Astrocyte (in vitro differentiated cells and primary cell): ENCODE measurements around the gene LAMP1. TPM values are rescaled to one million over a fixed set of nuclear protein-coding genes. Genes with fewer than 3 reads are reported as not detected.

Experiments used
- DNase-seq: peaks from one replicate; pipeline ENCODE4 v3.0.0-alpha.2; 2010; ENCODE audit warnings: low read depth
- FAIRE-seq: peaks from 2 replicates; lab custom pipeline; 2011; peaks lifted over from hg19 to GRCh38; lab: Jason Lieb, UNC
- H2AFZ ChIP-seq: 2 replicates; pipeline ENCODE4 v1.6.0; 2012; ENCODE audit warnings: low read depth, low read length, inconsistent platforms
- H3K27ac ChIP-seq: 2 replicates; pipeline ENCODE4 v1.5.1; 2011; ENCODE audit warnings: low read depth, low read length, inconsistent platforms
- H3K27me3 ChIP-seq: 2 replicates; pipeline ENCODE4 v1.6.0; 2011; ENCODE audit warnings: low read length, inconsistent platforms; ENCODE audit not compliant: insufficient read depth
- H3K36me3 ChIP-seq: 2 replicates; pipeline ENCODE4 v1.5.1; 2011; ENCODE audit warnings: low read length, inconsistent platforms; ENCODE audit not compliant: insufficient read depth
- H3K4me1 ChIP-seq: 2 replicates; pipeline ENCODE4 v1.5.1; 2011; ENCODE audit warnings: low read length, inconsistent platforms; ENCODE audit not compliant: insufficient read depth
- H3K4me2 ChIP-seq: 2 replicates; pipeline ENCODE4 v1.6.0; 2012; ENCODE audit warnings: low read length, inconsistent platforms
- H3K4me3 ChIP-seq: 2 replicates; pipeline ENCODE4 v1.5.1; 2011; ENCODE audit warnings: low read depth, mild to moderate bottlenecking, low read length, inconsistent platforms; ENCODE audit not compliant: insufficient read depth
- H3K79me2 ChIP-seq: 2 replicates; pipeline ENCODE4 v1.6.0; 2012; ENCODE audit warnings: mild to moderate bottlenecking, low read length, inconsistent platforms; ENCODE audit not compliant: insufficient read depth
- H3K9ac ChIP-seq: 2 replicates; pipeline ENCODE4 v1.6.0; 2012; ENCODE audit warnings: mild to moderate bottlenecking, low read length, inconsistent platforms
- H3K9me3 ChIP-seq: 2 replicates; pipeline ENCODE4 v1.5.1; 2012; ENCODE audit warnings: low read depth, mild to moderate bottlenecking, low read length, inconsistent platforms; ENCODE audit not compliant: insufficient read depth
- H4K20me1 ChIP-seq: 2 replicates; pipeline ENCODE4 v1.6.0; 2012; ENCODE audit warnings: low read length, inconsistent platforms; ENCODE audit not compliant: insufficient read depth
- H3K27ac Mint-ChIP-seq: one replicate; pipeline ENCODE4 v1.8.0; 2021; ENCODE audit warnings: mild to moderate bottlenecking, mixed read lengths; ENCODE audit not compliant: unreplicated experiment
- H3K27me3 Mint-ChIP-seq: one replicate; pipeline ENCODE4 v1.8.0; 2021; ENCODE audit warnings: low read depth, mixed read lengths; ENCODE audit not compliant: unreplicated experiment
- H3K36me3 Mint-ChIP-seq: one replicate; pipeline ENCODE4 v1.8.0; 2021; ENCODE audit warnings: low read depth, mixed read lengths; ENCODE audit not compliant: unreplicated experiment
- H3K4me1 Mint-ChIP-seq: one replicate; pipeline ENCODE4 v1.8.0; 2021; ENCODE audit warnings: low read depth, mixed read lengths; ENCODE audit not compliant: unreplicated experiment
- H3K4me3 Mint-ChIP-seq: one replicate; pipeline ENCODE4 v1.8.0; 2021; ENCODE audit warnings: mild to moderate bottlenecking, moderate library complexity, mixed read lengths; ENCODE audit not compliant: unreplicated experiment
- H3K9me3 Mint-ChIP-seq: one replicate; pipeline ENCODE4 v1.8.0; 2021; ENCODE audit warnings: mild to moderate bottlenecking, mixed read lengths; ENCODE audit not compliant: unreplicated experiment
- CTCF ChIP-seq: IDR thresholded peaks from 2 replicates; pipeline ENCODE4 v1.5.1; 2011; ENCODE audit warnings: low read depth, mild to moderate bottlenecking, inconsistent platforms, low read length, moderate library complexity; ENCODE audit not compliant: insufficient read depth
- EZH2 ChIP-seq: IDR thresholded peaks from 2 replicates; pipeline ENCODE4 v1.6.1; 2012; ENCODE audit warnings: mild to moderate bottlenecking, low read length, inconsistent platforms; ENCODE audit not compliant: insufficient read depth
- total RNA-seq: library from RNA; stranded (reverse); gene quantifications from 2 replicates; pipeline ENCODE4 v1.2.1, GENCODE V29; 2021

The LAMP1 gene
- total RNA-seq, 1 donor from 2014 or later = 313 TPM

- Histone ChIP-seq H3K27me3 (no peaks in the 10 kb centered on the region), H3K9ac (no peak overlapping the region), H3K4me3 (no peak overlapping the region), H3K79me2 (no peaks in the 10 kb centered on the region), H3K4me1 (no peaks in the 10 kb centered on the region), H3K36me3 (no peaks in the 10 kb centered on the region), H3K27ac (no peak overlapping the region), H4K20me1 (no peaks in the 10 kb centered on the region), H2AFZ (no peak overlapping the region), H3K4me2 (no peak overlapping the region), H3K9me3 (peaks cover 3% of the 10 kb centered on the region)
- H3K27me3 Mint-ChIP-seq = peaks cover 21% of the 10 kb centered on the region
- no peaks in the 10 kb centered on the region for H3K36me3 Mint-ChIP-seq
- no peak overlapping the region for H3K27ac Mint-ChIP-seq
- FAIRE-seq (no peak), DNase-seq (no peak)
- no peak for TF ChIP-seq EZH2
- H3K4me1 Mint-ChIP-seq = peaks cover 2% of the 10 kb centered on the region
- no peak overlapping the region for H3K4me3 Mint-ChIP-seq
- no peaks in the 10 kb centered on the region for H3K9me3 Mint-ChIP-seq
Measured at GRCh38 chr13:113350938-113351335, 53.9 kb downstream of the LAMP1 start.

DNA sequence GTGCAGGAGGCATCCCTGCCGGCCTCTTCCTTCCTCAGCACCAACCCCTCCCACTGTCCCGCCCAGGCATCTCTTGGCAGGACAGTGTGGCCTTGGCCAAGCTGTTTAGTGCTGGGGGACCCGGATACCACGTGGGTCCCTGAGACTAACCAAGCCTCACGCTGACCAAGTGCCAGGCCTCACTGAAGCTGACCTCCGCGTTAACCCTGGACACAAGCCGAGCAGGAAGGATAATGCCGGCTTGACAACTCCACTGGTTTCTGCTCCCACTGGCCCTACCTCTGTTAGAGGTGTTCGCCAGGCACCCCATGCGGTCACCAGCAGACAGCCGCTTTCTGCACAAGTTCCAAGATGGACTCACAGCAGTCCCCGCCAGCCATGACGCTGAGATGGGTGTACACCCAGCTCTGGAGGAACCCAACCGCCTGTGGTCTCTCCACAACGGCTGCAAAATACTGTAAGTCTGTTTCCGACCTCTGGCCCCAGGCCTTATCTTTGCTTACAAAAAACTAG is 54.5 kb downstream of the LAMP1 start:
- no peak overlapping the region for H3K9ac ChIP-seq
- no peak for TF ChIP-seq CTCF
- no peak for TF ChIP-seq EZH2
- H3K27me3 ChIP-seq = no peaks in the 10 kb centered on the region
- no peak overlapping the region for H3K4me3 ChIP-seq
- no peak overlapping the region for H3K27ac Mint-ChIP-seq
- H2AFZ ChIP-seq = no peak overlapping the region
- H3K9me3 ChIP-seq = peaks cover 3% of the 10 kb centered on the region
- H3K36me3 ChIP-seq = no peaks in the 10 kb centered on the region
- FAIRE-seq (no peak), DNase-seq (no peak)
- peaks cover 21% of the 10 kb centered on the region for H3K27me3 Mint-ChIP-seq
- no peaks in the 10 kb centered on the region for H4K20me1 ChIP-seq
- H3K4me1 Mint-ChIP-seq = peaks cover 2% of the 10 kb centered on the region
- no peaks in the 10 kb centered on the region for H3K79me2 ChIP-seq
- no peak overlapping the region for H3K4me3 Mint-ChIP-seq
- no peaks in the 10 kb centered on the region for H3K4me1 ChIP-seq
- no peaks in the 10 kb centered on the region for H3K36me3 Mint-ChIP-seq
- no peak overlapping the region for H3K27ac ChIP-seq
- no peak overlapping the region for H3K4me2 ChIP-seq
- no peaks in the 10 kb centered on the region for H3K9me3 Mint-ChIP-seq

DNA sequence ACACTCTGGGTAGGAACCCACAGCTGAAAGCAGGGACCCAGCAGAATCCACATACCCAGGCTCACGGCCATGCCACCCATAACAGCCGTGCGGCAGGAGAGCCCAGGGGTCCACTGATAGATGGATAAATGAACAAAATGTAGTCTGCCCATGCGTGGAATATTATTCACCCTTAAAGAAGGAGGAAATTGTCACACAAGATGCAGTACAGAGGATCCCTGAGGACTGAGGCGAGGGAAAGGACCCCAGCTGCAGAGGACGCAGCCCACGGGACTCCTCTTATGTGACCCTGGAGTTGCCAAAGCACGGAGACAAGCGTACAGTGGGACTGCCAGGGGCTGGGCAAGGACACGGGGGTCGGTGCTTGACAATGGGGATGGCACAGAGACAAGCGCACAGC is 56.2 kb downstream of the LAMP1 start:
- H3K9me3 ChIP-seq = no peaks in the 10 kb centered on the region

More for the DNA sequence above, 56.2 kb downstream of the LAMP1 start:
- no peak overlapping the region for H3K4me3 ChIP-seq
- no peak overlapping the region for H3K27ac ChIP-seq
- no peak for FAIRE-seq
- Mint-ChIP-seq H3K27me3 (peaks cover 21% of the 10 kb centered on the region), H3K4me3 (no peak overlapping the region), H3K27ac (no peak overlapping the region), H3K36me3 (no peaks in the 10 kb centered on the region), H3K9me3 (no peaks in the 10 kb centered on the region), H3K4me1 (peaks cover 6% of the 10 kb centered on the region)
- H3K27me3 ChIP-seq = no peaks in the 10 kb centered on the region
- TF ChIP-seq CTCF (no peak), EZH2 (no peak)
- no peak for DNase-seq
- H3K4me2 ChIP-seq = no peak overlapping the region
- H3K36me3 ChIP-seq = no peaks in the 10 kb centered on the region
- H3K9ac ChIP-seq = no peak overlapping the region
- no peaks in the 10 kb centered on the region for H3K79me2 ChIP-seq
- H2AFZ ChIP-seq = no peak overlapping the region
- H4K20me1 ChIP-seq = no peaks in the 10 kb centered on the region
- no peaks in the 10 kb centered on the region for H3K4me1 ChIP-seq
